Measurements from ENCODE around the gene CTNNB1. TPM values are rescaled to one million over a fixed set of nuclear protein-coding genes. Genes with fewer than 3 reads are reported as not detected.

The CTNNB1 gene
- total and polyA plus RNA-seq, 2 of the 13 experiments (the other 11 are each of a cell fraction or from before 2014, with no cell fraction given): 398 to 489 TPM

DNA sequence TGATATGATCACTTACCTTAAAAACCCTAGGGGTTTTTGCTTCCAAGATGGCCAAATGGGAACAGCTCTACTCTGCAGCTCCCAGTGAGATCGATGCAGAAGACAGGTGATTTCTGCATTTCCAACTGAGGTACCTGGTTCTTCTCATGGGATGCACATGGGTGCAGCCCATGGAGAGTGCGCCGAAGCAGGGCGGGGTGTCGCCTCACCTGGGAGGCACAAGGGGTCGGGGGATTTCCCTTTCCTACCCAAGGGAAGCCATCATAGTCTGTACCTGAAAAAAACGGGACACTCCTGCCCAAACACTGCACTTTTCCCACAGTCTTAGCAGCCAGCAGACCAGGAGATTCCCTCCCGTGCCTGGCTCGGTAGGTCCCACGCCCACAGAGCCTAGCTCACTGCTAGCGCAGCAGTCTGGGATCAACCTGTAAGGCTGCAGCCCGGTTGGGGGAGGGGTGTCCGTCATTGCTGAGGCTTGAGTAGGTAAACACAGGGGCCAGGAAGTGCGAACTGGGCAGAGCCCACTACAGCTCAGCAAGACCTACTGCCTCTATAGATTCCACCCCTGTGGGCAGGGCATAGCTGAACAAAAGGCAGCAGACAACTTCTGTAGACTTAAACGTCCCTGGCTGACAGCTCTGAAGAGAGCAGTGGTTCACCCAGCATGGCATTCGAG, 78.6 kb downstream of the CTNNB1 start (continued):
- TF ChIP-seq ZNF605 (CRISPR knock-in tag; IDR thresholded peaks at IDR 0.05) (no peak; the same call in 1 of the 2 replicates), TMF1 (CRISPR knock-in tag; IDR thresholded peaks at IDR 0.05; ENCODE audit: low read depth) (no peak), MIER3 (CRISPR knock-in tag; IDR thresholded peaks at IDR 0.05; ENCODE audit: borderline replicate concordance) (no peak), ZNF441 (CRISPR knock-in tag; IDR thresholded peaks at IDR 0.05; ENCODE audit: borderline replicate concordance) (no peak), PPARG (CRISPR knock-in tag; conservative IDR thresholded peaks at IDR 0.05) (0 out of 2 replicates have a peak, but pooled peaks have one; percentile 12), ZNF552 (CRISPR knock-in tag; IDR thresholded peaks at IDR 0.05; ENCODE audit: borderline replicate concordance) (no peak), ZNF660 (CRISPR knock-in tag; IDR thresholded peaks at IDR 0.05; ENCODE audit: borderline replicate concordance, low read depth) (no peak), RARA (CRISPR knock-in tag; IDR thresholded peaks at IDR 0.05) (peak; percentile 37; the same call in 1 of the 2 replicates), ZNF20 (CRISPR knock-in tag; IDR thresholded peaks at IDR 0.05) (no peak), HNRNPUL1 (IDR thresholded peaks at IDR 0.05; ENCODE audit: low read depth, low read length) (no peak), ZFP37 (CRISPR knock-in tag; IDR thresholded peaks at IDR 0.05; ENCODE audit: borderline replicate concordance) (no peak), BORCS8-MEF2B (CRISPR knock-in tag; IDR thresholded peaks at IDR 0.05) (peak; percentile 24; the same call in 1 of the 2 replicates)
- TF ChIP-seq, protein P1, sequence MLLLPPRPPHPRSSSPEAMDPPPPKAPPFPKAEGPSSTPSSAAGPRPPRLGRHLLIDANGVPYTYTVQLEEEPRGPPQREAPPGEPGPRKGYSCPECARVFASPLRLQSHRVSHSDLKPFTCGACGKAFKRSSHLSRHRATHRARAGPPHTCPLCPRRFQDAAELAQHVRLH (CRISPR knock-in tag; IDR thresholded peaks at IDR 0.05; ENCODE audit: borderline replicate concordance, low read depth): no peak
- TF ChIP-seq, protein P2, sequence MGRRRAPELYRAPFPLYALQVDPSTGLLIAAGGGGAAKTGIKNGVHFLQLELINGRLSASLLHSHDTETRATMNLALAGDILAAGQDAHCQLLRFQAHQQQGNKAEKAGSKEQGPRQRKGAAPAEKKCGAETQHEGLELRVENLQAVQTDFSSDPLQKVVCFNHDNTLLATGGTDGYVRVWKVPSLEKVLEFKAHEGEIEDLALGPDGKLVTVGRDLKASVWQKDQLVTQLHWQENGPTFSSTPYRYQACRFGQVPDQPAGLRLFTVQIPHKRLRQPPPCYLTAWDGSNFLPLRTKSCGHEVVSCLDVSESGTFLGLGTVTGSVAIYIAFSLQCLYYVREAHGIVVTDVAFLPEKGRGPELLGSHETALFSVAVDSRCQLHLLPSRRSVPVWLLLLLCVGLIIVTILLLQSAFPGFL (CRISPR knock-in tag; IDR thresholded peaks at IDR 0.05): no peak
- TF ChIP-seq, protein P3, sequence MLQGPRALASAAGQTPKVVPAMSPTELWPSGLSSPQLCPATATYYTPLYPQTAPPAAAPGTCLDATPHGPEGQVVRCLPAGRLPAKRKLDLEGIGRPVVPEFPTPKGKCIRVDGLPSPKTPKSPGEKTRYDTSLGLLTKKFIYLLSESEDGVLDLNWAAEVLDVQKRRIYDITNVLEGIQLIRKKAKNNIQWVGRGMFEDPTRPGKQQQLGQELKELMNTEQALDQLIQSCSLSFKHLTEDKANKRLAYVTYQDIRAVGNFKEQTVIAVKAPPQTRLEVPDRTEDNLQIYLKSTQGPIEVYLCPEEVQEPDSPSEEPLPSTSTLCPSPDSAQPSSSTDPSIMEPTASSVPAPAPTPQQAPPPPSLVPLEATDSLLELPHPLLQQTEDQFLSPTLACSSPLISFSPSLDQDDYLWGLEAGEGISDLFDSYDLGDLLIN (CRISPR knock-in tag; IDR thresholded peaks at IDR 0.05; ENCODE audit: borderline replicate concordance): no peak
- TF ChIP-seq, protein P4, sequence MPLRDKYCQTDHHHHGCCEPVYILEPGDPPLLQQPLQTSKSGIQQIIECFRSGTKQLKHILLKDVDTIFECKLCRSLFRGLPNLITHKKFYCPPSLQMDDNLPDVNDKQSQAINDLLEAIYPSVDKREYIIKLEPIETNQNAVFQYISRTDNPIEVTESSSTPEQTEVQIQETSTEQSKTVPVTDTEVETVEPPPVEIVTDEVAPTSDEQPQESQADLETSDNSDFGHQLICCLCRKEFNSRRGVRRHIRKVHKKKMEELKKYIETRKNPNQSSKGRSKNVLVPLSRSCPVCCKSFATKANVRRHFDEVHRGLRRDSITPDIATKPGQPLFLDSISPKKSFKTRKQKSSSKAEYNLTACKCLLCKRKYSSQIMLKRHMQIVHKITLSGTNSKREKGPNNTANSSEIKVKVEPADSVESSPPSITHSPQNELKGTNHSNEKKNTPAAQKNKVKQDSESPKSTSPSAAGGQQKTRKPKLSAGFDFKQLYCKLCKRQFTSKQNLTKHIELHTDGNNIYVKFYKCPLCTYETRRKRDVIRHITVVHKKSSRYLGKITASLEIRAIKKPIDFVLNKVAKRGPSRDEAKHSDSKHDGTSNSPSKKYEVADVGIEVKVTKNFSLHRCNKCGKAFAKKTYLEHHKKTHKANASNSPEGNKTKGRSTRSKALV (CRISPR knock-in tag; IDR thresholded peaks at IDR 0.05): no peak
- TF ChIP-seq, protein P5, sequence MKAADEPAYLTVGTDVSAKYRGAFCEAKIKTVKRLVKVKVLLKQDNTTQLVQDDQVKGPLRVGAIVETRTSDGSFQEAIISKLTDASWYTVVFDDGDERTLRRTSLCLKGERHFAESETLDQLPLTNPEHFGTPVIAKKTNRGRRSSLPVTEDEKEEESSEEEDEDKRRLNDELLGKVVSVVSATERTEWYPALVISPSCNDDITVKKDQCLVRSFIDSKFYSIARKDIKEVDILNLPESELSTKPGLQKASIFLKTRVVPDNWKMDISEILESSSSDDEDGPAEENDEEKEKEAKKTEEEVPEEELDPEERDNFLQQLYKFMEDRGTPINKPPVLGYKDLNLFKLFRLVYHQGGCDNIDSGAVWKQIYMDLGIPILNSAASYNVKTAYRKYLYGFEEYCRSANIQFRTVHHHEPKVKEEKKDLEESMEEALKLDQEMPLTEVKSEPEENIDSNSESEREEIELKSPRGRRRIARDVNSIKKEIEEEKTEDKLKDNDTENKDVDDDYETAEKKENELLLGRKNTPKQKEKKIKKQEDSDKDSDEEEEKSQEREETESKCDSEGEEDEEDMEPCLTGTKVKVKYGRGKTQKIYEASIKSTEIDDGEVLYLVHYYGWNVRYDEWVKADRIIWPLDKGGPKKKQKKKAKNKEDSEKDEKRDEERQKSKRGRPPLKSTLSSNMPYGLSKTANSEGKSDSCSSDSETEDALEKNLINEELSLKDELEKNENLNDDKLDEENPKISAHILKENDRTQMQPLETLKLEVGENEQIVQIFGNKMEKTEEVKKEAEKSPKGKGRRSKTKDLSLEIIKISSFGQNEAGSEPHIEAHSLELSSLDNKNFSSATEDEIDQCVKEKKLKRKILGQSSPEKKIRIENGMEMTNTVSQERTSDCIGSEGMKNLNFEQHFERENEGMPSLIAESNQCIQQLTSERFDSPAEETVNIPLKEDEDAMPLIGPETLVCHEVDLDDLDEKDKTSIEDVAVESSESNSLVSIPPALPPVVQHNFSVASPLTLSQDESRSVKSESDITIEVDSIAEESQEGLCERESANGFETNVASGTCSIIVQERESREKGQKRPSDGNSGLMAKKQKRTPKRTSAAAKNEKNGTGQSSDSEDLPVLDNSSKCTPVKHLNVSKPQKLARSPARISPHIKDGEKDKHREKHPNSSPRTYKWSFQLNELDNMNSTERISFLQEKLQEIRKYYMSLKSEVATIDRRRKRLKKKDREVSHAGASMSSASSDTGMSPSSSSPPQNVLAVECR (CRISPR knock-in tag; IDR thresholded peaks at IDR 0.05; ENCODE audit: borderline replicate concordance): peak; percentile 45; the same call in 1 of the 2 replicates
- TF ChIP-seq, protein P6, sequence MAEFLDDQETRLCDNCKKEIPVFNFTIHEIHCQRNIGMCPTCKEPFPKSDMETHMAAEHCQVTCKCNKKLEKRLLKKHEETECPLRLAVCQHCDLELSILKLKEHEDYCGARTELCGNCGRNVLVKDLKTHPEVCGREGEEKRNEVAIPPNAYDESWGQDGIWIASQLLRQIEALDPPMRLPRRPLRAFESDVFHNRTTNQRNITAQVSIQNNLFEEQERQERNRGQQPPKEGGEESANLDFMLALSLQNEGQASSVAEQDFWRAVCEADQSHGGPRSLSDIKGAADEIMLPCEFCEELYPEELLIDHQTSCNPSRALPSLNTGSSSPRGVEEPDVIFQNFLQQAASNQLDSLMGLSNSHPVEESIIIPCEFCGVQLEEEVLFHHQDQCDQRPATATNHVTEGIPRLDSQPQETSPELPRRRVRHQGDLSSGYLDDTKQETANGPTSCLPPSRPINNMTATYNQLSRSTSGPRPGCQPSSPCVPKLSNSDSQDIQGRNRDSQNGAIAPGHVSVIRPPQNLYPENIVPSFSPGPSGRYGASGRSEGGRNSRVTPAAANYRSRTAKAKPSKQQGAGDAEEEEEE (CRISPR knock-in tag; IDR thresholded peaks at IDR 0.05; ENCODE audit: borderline replicate concordance): 0 out of 2 replicates have a peak, but pooled peaks have one; percentile 67

Measured in HepG2 (cell line).